H4 (cell line): Measurements from ENCODE around the gene KCTD13. TPM values are rescaled to one million over a fixed set of nuclear protein-coding genes. Genes with fewer than 3 reads are reported as not detected.
A peak's percentile ranks its signal among the peaks of the same experiment; 100 is the strongest.
"Not testable (repeated sequence)": the region's sequence is repeated elsewhere in the genome, so short reads cannot be mapped to it uniquely, and the experiment has no call there.

Source experiments
- DNase-seq: peaks from one replicate; pipeline ENCODE4 v3.0.0-alpha.2; 2015; ENCODE audit warnings: low spot score
- total RNA-seq: library from RNA; depleted of rRNA; stranded (reverse); fragments of >200 nt; shearing (Covaris generic); gene quantifications from 2 replicates; pipeline ENCODE4 v1.2.3, GENCODE V29; 2014

The KCTD13 gene
- total RNA-seq, 1 experiment from 2014 or later = 3.3 TPM

DNA sequence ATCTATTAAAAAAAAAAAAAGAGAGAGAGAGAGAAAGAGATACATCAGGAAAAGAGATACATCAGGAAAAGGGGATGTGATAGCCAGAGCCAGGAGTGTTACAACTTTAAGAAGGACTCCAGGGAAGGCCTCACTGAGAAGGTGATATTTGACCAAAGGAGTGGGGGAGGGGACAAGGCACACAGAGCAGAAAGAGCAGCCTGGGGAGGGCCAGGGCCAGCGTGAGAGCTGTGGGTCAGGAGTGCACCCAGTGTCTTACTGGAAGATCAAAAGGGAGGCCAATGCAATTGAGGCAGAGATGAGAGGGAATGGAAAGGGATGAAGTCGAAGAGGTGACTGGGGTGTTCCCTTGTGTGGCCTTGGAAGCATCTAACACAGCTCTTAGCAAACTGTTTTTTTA lies 18.1 kb downstream of the KCTD13 start:
- DNase-seq = no peak

DNA sequence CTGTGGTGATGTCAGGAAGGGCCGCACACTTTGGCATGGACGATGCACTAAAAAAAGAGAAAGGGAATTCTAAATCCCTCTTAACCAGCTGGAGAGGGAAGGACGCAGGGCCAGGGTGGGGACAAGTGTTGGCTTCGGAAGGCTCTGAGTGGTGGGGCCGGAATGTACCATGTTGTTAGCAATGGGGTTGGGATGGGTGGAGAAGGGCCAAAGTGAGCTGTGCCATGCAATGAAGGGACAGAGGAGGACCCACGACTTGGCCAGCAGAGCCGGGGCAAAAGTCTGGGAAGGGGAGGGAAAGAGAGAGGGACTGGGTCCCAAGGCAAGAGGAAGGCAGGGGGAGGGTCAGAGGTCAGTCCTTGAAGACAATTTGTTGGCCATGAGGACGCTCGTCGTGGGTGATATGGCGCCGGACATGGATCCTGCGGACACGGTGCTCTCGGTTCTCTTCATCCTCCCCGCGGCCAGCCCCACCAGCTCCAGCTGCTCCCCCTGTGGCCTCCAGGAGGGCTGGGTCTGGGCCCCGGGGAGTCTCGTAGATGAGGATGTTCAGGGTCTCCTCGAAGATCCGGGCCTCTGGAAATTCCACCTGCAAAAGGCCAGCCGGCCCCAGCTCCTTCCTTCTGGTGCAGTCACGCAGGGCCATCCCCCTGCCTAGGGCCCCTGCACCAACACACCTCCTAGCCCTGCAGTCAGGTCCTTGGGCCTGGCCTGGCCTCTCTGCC lies 19.3 kb downstream of the KCTD13 start:
- no peak for DNase-seq

DNA sequence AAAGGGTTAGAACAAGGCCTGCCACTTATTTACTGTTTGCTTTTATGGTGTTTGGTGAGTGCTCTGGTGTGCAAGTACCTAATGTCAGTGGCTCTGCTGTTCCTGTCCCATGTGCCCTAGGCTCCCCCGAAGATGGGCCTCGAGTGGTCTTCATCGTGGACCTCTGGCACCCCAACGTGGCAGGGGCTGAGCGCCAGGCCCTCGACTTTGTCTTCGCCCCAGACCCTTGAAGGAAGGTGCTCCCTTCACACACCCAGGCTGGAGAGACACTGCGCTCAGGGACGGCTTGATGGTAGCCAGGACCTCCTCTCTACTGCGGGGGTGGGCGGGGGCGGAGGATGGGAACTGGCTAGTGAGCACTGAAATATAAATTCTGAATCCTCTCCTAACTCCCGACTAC lies 20.4 kb downstream of the KCTD13 start:
- DNase-seq = no peak

DNA sequence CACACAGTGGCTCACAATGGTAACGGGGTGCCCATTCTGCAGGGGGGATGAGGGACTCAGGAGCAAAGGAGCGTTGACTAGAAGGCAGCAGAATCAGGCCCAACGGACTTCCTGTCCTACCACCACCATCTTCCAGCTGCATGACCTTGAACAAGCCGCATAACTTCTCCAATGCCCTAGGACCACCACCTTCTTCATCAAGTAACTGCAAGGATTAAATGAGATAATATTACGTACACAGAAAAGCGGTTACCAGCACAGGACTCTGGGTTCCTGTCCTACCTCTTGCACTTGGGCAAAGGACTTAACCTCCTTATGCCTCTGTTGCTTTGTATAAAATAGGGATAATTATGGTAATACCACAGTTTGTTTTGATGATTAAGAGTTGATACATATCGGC lies 21.1 kb downstream of the KCTD13 start:
- no peak for DNase-seq

DNA sequence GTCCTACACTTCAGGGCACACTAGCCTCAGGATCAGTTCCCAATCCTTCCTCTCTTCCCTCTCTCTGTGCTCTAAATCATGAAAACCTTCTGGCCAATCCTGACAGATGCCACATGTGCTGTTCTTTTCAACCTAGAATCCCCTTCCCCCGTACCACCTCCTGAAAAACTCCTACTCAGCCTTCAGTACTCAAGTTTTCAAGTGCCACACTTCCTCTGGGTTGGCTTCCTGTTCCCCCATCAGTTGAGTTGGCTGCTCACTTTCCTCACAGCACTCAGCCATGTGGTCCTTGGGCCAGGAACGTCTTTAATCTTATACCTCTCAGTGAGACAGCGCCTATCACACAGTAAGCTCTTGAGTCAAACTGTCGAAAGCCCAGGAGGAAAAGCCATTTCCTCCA lies 22.4 kb downstream of the KCTD13 start:
- no peak for DNase-seq

DNA sequence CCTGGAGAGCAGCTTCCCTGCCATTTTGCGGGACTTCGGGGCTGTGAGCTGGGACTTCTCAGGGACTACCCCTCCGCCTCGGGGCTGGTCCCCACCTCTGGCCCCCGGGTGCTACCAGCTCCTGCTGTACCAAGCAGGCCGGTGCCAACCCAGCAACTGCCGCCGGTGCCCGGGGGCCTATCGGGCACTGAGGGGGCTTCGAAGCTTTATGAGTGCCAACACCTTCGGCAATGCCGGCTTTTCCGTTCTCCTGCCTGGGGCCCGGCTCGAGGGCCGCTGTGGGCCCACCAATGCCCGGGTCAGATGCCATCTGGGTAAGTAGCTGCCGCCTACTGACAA lies 24.4 kb downstream of the KCTD13 start:
- no peak for DNase-seq

DNA sequence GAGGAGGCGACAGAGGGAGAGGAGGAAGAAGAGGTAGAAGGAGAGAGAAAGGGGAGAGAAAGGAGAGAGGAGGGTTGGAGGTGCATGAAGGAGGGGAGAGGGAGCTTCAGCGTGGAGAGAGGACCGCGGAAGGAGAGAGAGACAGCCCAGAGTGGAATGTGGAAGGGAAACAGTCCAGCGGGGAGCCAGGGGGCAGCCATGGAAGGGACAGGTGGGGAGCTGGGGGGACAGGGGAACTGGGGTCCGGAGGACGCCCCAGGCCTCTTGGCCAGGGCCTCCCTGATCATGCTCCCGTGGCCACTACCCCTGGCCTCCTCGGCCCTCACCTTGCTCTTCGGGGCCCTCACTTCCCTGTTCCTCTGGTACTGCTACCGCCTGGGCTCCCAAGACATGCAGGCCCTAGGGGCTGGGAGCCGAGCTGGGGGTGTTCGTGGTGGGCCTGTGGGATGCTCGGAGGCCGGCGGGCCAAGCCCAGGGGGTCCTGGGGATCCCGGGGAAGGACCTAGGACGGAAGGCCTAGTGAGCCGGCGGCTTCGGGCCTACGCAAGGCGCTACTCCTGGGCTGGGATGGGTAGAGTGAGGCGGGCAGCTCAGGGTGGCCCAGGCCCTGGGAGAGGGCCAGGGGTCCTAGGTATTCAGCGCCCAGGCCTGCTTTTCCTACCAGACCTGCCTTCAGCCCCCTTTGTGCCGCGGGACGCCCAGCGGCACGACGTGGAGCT lies 25.0 kb downstream of the KCTD13 start:
- no peak for DNase-seq

DNA sequence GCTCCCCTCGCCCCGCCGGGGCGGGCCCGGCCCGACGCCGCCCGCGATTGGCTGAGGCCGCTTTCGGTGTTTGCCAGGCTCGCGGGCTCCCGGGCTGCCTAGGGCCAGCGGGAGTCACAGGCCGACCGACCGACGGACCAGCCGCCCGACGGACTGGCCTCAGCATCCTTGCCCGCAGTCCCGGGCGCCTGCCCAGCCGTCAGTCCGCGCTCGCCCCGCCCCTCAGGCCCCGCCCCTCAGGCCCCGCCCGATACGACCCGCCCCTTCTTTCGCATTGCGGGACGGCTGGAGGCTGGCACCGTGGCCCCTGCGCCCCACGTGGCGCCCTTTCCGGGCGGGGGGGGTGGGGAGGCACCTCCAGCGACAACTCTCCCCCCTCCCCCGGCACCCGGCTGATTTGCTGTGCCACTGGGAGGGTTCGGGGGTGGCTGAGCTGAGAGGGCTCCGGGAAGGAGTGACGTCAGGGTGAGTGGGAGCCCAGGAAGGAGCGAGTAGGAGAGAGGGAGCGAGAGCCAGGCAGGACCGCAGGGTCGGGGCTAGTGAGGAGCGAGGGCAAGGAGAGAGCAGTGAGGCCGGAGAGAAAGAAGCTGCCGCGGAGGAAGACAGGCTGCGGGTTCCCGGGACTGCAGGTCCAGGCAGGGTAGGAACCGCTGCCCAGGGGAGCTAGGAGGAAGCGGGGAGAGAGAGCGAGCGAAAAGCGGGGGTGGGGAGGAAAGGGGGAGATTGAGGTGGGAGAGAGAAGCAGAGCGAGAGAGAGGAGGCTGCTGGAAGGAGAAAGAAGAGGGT lies 25.7 kb downstream of the KCTD13 start, which contains the start of gene ASPHD1:
ASPHD1 (plus strand) TSS at position 387 of the 786 bp plus-strand sequence. CDS start 484 bp downstream, outside the sequence.
- DNase-seq = peak; percentile 73

DNA sequence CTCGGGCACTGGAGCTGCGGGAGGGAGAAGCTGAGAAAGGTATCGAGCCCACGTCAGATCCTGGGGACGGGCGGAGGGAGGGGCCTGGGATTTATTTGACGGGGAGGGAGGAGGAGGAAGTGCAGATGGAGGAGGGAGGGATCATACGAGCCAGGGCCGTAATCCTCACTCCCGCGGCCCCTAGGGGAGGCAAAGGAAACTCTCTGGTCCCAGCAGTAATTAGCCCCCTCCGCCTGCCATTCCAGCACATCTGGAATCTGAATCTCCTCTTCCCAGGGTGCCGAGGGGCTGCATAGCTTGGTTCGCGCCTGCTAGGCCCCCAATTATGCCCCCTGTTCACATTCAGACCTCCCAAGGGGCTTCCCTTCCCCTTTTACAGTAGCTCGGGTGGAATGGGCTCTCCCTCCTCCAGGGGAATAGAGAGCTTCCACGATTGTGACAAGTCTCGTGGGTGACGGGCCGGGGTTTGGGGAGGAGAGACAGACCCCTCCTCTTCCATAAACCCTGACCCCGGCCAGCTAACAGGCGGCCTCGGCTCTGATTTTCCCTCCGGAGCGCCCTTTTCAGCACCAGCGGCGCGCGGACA lies 26.4 kb downstream of the KCTD13 start, which contains the start of gene SEZ6L2:
SEZ6L2 (minus strand) TSS at position 35 of the 586 bp plus-strand sequence. CDS start 531 bp downstream, outside the sequence.
- peak; percentile 90 for DNase-seq

DNA sequence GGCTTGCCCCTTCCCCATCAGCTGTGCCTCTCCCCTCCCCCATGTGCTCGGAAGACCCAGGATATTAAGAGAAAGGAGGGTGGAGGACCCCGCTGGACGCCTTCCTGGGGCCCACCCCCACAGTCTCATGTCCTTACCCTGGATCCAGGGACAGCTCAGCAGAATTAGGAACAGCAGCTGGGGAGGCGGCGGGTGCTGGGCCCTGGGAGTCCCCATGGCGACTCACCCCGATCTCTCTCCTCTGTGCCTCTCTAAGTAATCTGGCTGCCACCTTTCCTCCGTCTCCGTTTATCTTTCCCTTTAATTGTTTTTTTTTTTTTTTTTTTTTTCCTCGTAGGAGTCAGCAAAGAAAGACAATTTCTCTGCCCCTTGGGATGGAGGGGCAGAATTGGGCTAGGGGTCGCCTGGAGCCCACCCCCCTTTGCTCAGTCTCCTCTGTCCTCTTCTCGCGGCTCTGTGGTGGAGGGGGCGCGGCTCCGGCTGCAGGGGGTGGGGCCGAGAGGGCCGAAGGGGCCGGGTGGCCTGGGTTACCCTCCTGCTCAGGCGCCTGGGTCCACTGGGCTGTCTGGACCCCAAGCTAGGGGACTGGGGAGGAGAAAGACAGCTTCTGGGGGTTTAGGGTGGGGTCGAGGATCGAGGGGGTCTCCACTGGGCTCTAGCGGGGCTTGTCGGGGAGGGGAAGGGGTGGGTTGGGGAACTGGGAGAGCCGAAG lies 27.1 kb downstream of the KCTD13 start:
- peak; percentile 3 for DNase-seq

DNA sequence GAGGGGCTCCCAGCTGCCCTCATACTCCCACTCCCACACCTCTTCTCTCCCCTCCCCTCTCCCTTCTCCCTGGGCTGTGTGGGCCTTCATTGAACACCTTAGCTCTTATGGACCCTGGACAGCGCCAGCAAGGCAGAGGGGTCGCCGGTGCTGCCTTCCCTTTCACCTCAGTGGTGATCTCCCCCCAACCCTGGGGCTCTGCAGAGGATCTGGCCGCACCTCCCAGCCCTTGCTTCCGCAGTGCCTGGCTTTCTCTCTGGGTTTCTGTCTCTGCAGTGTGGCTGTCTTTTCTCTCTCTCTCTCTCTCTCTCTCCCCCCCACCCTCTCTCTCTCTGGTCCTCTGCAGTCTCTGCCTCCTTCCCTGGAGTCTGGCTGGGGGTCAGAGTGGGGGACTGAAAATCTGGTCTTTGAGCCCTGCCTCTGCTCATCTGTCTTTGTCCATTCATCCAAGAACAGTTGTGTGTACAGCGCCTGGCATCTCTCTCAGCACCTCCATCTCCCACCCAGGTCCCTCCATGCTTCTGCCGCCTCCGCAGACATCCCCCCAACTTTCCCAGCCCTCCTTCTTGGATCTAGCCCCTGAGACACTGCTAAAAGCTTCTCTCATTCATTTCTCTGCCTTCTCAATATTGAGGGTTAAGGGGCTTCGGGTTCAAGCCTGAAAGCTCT lies 27.8 kb downstream of the KCTD13 start:
- DNase-seq = peak; percentile 1

DNA sequence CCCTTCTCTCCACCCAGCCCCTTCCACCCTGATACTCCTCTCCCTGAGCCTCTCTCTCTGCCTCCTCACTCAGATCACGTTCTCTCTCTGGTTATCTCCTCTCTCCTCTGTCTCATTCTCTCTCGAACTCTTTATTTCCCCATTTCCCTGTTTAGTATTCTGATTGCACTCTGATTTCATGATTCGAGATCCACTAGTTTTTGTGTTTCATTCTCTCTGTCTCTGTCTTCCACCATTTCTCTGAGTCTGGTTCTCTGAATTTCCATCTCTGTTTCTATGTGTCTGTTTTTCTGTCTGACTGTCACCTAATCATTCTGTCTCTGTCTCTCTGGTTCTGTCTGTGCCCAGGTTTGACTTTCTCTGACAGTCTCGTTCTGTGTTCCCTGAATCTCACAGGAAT lies 28.7 kb downstream of the KCTD13 start:
- DNase-seq = no peak

DNA sequence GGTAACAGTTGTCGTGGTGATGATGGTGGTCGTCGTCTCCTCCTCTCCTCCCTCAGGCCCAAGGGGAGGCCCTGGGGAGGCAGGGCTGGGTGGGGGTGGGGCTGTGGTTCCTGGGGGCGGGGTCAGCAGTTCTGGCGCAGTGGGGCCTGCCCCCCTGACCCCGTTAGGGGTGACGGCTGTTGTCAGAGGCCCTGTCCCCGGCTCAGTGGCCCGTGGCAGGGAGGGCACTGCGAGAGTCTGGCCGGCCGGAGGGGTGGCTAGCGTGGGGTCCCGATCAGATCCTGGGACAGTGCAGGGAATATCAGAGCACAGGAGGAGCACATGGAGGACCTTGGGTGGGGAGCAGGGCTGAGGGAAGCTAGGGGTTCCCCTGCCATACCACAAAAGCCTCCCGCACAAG lies 29.2 kb downstream of the KCTD13 start:
- DNase-seq = peak; percentile 1

DNA sequence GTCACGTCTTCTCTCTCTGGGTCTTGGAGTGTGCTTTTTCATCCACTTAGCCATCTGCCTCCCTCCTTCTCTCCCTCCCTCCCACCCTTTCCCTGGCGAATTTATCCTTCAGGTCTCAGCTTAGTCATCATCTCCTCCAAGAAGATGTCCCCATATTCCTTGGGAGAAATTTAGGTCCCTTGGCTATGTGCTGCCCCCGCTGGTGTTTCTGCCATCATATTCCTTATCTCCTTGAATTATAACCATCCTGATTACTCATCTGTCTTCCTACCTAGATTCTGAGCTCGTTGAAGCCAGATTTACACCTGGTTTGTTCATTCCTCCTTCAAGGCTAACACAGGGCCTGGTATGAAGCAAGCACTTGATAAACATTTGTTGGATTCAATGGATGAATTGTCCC lies 31.7 kb downstream of the KCTD13 start:
- no peak for DNase-seq

DNA sequence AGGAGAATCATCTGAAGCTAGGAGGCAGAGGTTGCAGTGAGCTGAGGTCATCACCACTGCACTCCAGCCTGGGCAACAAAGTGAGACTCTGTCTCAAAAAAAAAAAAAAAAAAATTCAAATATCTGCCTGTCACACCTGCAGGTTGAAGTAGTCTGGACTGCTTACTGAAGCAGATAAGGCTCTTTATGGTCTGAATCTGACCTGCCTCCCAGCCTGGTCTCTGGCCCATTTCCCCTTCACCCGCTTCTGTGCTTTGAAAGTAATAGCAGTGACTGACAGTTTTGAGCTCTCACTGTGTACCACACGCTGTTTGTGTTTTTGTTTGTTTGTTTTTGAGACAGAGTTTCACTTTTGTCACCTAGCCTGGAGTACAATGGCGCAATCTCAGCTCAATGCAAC lies 32.5 kb downstream of the KCTD13 start:
- DNase-seq = no peak

DNA sequence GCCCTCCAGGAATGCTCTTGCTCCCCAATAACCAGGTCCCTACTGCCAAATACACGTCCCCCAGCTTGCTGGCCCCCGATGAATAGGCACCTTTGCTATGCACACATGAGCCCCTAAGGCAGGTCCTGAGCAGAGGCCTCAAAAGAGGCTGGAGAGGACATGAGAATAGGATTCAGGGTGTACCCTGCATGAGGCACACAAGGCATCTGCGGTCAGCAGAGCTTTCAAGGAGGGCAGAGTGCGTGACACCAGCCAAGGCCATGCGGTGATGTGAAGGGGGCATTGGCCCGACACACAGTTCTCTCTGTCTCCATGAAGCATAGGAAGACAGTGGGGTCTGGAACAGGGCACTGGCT lies 33.6 kb downstream of the KCTD13 start:
- no peak for DNase-seq

DNA sequence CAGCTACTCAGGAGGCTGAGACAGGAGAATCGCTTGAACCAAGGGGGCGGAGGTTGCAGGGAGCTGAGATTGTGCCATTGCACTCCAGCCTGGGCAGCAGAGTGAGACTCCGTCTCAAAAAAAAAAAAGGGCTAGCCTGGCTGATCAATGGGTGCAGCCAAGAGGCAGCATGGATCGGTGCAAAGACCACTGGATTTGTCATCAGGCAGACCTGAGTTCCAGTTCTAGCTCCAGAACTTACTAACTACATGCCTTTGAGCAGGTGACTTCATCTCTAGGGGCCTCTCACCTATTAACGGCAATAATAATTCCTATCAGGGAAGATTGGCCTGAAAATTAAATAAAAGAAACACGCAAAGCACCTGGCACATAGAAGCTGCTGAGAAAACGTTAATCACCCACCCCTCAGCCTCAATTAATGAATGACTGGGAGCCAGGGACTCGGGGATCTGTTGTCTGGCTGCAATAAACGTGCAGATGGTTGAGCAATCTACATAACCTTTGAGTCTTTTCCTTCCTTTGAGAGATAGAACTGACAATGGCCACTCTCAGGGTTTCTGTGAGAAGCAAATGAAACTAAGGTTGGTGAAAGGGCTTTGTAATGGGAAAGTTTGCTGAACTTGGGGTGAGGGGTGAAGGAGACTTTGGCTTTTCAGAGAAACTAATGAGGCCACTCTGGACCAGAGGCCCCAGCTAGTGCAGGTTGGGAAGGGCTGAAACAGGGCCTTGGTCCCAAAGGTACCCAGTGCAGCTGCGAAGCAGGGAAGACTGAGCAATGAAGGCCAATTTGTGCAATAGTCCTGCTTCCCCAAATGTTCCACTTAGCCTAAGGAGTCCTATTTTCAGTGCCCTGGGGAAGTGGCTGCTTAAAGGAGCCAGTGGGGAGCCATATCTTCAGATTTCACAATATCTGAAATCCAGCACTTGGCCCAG lies 34.2 kb downstream of the KCTD13 start:
- DNase-seq = no peak

DNA sequence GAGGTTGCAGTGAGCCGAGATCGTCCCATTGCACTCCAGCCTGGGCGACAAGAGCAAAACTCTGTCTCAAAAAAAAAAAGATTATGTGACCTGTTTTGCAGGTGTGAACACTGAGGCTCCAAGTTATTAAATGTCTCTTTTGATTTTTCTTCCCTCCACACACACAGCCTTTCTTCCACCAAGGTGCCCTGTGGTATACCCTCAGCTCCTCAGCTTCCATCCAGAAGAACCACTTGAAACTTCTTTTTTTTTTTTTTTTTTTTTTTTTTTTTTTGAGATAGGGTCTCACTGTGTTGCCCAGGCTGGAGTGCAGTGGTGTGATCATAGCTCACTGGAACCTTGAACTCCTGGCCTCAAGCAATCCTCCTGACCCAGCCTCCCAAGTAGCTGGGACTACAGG lies 36.7 kb downstream of the KCTD13 start:
- not testable (repeated sequence) for DNase-seq

DNA sequence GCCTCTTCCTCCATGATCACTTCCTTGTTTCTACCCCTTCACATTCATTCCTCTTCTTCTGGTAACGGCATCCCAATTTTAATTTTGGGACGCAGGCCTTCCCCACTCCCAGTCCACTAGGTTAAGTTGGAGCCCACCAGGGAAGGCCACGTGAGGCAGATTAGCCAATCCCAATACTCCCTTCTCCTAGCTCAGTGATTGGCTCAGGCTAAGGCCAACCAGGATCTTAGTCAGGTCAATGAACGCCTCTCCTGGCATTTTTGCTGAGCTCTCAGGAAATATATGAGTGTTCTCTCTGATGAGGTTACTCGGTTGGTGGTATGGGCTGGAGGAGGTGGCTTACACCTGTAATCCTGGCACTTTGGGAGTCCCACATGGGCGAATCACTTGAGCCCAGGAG lies 42.0 kb downstream of the KCTD13 start:
- no peak for DNase-seq

DNA sequence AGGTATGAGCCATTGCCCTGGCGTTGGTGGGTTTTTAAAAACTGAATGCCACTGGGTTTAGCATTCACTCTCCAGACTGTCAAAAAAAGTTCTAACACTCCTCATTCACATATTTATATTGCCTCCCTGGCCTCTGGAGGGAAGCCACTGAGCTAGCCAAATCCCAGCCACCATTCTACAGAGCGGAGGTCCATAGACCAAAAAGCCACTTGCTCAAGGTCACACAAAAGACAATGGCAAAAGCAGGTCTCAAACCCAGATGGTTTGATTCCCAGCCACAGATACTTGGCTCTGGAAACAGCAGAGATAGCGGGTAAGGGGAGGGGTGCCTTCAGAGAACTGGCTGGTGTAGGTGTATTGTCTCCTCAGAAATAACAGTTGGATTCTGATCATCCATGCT lies 45.0 kb downstream of the KCTD13 start:
- DNase-seq = no peak
